Activated effector memory CD4-positive, alpha-beta T cell treated with Interleukin-2 at 50 U/mL for 16 hours (primary cell): Measurements from ENCODE around the gene PDCD1.
"Not testable (repeated sequence)": the region's sequence is repeated elsewhere in the genome, so short reads cannot be mapped to it uniquely, and the experiment has no call there.

Experiments
- DNase-seq: peaks from one replicate; pipeline ENCODE4 v3.0.0-alpha.2; 2020

The PDCD1 gene

DNA sequence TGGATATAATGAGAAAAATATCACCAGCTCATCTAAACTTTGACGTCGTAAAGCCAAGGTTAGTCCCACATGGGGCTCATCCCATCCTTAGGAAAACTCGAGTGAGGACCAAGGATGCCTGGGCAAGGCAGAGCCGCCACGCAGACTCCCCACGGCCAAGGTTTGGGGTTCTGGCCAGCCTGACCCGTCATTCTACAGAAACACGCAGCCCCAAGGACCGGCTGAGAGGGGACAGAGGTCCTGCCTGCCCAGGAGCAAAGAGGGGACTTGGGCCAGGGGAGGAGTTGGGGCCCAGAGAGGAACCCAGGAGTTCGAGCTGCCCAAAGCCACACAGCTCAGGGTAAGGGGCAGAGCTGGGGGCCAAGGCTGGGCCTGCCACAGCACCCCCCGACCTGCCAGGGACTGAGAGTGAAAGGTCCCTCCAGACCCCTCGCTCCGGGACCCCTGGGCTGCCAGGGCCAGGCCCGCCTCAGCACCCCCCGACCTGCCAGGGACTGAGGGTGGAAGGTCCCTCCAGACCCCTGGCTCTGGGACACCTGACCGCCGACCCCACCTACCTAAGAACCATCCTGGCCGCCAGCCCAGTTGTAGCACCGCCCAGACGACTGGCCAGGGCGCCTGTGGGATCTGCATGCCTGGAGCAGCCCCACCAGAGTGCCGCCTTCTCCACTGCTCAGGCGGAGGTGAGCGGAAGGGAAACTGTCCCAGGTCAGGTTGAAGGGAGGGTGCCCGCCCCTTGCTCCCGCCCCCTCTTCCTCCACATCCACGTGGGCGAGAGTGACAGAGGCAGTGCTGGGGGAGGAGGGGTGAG lies at the start of gene PDCD1:
Gene PDCD1, minus strand, starts transcription at position 689 of the 811 bp plus-strand sequence. Its CDS starts 56 bp downstream, at position 633.
- peak; percentile 58 for DNase-seq

DNA sequence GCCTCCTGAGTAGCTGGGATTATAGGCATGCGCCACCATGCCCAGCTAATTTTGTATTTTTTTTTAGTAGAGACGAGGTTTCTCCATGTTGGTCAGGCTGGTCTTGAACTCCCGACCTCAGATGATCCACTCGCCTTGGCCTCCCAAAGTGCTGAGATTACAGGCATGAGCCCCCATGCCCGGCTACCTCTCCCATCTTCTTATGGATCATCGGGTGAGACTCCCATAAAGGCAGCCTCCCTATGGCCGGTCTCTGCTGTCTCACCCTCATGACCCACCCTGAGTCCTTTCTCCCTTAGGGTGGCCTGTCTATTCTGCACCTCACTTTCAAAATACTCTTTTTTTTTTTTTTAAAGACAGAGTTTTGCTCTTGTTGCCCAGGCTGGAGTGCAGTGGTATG lies 49.1 kb upstream of the PDCD1 start:
- not testable (repeated sequence) for DNase-seq

DNA sequence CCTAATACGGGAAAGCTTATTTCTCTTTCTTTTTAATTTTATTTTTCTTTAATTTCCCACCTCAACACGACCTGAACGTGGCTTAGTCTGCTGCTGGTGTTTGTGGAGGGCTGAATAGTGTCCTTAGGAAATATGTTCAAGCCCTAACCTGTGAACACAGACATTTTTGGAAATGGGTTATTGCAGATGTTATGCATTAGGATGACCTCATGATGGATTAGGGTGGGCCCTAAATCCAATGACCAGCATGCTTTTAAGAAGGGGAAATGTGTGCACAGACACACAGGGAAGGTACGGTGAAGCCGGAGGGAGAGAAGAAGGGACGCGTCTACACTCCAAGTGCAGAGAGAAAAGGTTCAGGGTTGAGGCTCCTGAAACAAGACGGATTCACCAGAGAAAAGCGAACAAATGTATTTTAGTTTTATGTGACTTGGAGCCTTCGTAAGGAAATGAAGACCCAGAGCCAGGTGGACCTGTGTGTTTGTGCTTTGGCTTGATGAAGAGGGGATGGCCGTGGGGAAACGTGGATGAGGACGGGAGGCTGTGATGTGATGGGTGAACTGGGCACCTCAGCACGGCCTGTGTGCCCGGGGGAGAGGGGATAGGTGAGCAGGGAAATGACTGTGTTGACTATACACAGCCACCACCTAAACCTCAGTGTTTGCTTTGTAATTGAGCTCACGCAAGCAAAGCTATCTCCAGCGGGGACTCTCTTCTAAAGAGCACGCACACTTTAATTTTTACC lies 48.3 kb upstream of the PDCD1 start:
- no peak for DNase-seq

- DNase-seq: not testable (repeated sequence)
Observed at GRCh38 chr2:241906378-241906770, 47.7 kb upstream of the PDCD1 start.

- no peak for DNase-seq
Observed at GRCh38 chr2:241905716-241906377, 47.2 kb upstream of the PDCD1 start.

DNA sequence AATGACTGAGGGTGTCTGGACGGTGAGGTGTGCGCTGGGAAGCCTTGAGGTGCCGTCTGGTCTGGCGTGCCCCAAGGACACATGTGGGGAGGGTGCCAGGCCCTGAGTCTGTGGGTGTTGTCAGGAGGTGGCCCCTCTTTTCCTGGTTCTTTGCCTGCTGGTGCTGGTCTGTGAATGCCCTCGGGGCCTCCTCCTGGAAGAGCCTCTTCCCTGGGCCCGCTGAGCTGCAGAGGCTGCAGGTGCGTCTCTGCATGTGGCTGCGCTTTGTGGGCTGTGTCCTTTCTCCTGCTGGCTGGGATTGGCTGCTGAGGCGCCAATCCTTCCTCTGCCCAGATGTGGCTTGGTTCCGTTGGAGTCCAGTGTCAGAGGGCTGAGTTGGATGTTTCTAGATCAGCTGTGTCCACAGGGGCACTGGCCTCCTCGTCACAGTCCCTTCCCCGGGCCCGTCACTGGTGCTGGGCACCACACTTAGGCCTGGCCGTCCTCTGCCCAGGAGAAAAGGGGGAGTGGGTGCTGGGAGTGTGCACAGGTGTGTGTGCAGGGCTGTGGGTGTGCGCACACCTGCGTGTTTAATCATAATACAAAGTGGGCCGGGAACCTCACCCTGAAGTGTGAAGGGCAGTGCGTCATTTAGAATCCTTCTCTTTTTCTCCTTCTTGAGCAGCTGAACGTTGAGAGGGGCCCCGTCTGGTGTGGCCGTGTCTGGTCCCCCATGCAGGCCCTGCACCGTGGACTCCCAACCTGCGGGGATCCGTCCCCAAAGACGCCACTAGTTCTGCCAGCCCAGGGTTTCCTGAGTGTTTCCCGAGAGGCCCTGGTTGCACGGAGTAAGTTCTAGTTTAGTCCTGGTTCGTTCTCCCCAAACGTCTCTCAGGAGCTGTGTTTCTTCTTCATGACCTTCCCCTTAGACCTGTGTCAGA lies 46.4 kb upstream of the PDCD1 start:
- DNase-seq: no peak

DNA sequence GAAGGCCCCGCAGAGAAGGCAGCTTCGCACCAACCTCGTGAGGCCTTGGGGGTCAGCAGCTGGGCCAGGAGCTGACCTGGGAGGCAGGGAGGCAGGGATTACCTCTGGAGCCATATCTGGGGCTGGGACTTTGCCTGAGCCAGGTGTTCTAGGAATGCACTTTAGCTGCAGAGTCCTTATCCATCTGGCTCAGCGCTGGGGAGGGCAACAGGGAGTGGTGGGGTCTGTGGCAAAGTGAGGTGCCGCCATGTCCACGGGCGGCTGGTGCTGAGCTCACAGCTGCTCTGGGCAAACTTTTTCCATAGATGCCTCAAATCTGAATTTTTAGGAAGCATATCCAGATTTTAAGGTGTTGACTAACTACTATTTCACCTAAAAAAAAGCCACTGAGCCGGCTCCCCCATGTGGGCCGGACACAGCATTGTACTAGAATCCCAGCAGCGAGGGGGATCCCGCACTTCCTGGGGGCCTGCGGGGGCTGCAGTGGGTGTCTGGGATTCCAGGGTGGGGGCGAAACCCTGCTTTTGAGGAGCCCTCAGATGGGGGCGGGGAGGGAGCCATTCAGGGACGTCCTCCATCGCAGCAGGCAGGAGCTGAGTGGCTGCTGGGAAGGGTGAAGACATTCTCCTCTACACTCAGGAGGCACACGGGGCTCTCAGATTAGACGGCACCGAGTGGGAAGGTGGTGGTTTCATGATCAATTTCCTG lies 45.5 kb upstream of the PDCD1 start:
- DNase-seq: no peak

DNA sequence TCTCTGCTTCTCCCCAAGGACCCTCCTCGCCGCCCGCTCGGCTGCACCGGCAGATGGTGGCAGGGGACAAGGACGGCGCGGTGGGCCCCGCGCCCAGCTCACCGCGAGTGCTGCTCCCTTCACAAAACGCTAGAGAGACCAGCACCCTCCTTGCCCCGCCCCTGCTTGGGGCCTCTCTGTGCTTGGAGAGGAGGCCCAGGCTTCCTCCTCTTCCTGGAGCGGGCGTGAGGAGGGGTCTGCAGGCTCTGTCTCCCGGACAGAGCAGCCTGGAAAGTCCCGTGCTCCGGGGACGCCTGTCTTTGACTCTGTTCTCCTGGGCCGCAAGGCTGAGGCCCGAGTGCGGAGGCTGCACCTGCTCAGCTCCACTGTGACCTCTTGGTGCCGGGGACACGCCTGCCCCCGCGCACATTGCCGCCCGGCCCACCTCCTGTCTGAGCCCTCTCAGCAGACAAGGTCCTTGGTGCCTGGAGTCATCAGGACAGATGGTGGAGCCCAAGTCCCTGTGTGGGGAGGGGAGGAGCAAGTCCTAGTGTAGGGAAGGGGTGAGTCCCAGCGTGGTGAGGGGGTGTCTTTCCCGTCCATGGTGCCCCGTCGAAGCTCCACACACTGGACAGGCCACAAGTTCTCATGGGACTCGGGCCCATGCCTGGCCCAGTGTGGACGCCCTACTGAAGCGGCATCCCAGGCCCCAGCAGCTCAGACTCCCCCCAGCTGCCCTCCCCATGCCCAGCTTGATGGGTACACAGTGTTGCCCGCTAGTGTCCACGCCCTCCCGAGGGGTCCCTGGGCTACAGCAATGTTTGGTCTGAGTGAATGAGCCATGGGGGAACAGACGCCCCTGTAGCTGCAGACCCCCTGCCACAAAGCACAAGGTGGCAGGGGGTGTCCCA lies 44.7 kb upstream of the PDCD1 start:
- no peak for DNase-seq

GRCh38 chr2:241902357-241902991 lies 43.8 kb upstream of the PDCD1 start:
- no peak for DNase-seq

DNA sequence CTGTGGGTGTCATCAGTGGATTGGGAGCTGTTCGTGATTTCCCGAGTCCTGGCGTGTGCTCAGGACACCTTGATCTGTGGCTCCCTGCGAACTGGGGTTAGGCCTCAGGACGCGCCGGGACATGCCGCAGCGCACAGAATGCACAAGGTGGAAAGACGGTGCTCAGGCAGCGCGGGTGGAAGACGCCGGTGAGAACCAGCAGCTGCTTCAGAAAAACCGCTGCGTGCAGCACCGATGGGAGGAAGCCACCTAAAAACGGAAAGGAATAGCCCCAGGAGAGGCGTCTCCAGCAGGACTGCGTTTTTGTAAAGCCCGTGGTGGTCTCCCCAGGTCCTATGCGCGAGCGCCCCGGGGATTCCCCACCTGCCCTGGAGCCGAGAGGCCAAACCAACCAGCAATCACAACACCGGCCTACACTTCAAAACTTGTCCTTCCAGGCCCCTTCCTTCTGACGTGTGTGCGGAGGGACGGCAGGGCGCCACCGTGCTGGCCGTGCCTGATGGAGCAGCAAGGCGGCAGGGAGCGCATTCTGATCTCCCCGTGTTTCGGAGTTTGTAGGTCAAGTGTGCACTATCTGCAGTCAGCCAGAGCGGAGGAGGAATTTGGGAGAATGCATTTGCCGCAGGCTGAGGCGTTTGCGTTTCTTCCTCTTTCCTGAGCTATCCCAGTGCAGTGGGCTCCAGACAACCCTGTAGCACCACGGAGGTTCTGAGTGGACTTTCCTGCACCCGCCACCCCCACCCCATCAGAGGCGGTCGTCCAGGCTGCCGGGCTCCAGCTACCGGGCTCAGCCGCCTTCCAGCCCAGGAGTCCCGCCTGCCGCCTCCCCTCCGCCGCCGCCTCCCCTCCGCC lies 43.0 kb upstream of the PDCD1 start:
- no peak for DNase-seq

GRCh38 chr2:241901018-241901380 lies 42.3 kb upstream of the PDCD1 start:
- no peak for DNase-seq

- DNase-seq: no peak
Observed at GRCh38 chr2:241900251-241901017, 41.7 kb upstream of the PDCD1 start.

- DNase-seq: no peak
Observed at GRCh38 chr2:241898463-241899270, 40.0 kb upstream of the PDCD1 start.

- DNase-seq: no peak
Observed at GRCh38 chr2:241897231-241897916, 38.7 kb upstream of the PDCD1 start.

- DNase-seq: no peak
Observed at GRCh38 chr2:241896746-241897201, 38.1 kb upstream of the PDCD1 start.

- no peak for DNase-seq
Observed at GRCh38 chr2:241895712-241896641, 37.3 kb upstream of the PDCD1 start.
